ENCODE measurements around the gene ALLC.

- TF ChIP-seq CTCF (conservative IDR thresholded peaks at IDR 0.05 in 1 of 2, IDR thresholded peaks at IDR 0.05 in 1 of 2; ENCODE audit: low read depth in 1 of 2, low read length in 2 of 2), result no peak
- no peak for TF ChIP-seq EZH2 (IDR thresholded peaks at IDR 0.05; ENCODE audit: low read length, missing control alignments)
These were observed 9.3 kb upstream of the ALLC start for GRCh38 chr2:3648652-3649177.
